ENCODE results near the gene PLAAT5.

GRCh38 chr11:63490551-63491239 lies at the start of gene PLAAT5:
- TF ChIP-seq CTCF (IDR thresholded peaks at IDR 0.05) (no peak), RCOR1 (IDR thresholded peaks at IDR 0.05; ENCODE audit: low read depth, low read length) (no peak), RFX5 (IDR thresholded peaks at IDR 0.05) (no peak), REST (IDR thresholded peaks at IDR 0.05) (no peak), RNF2 (IDR thresholded peaks at IDR 0.05; ENCODE audit: borderline replicate concordance, low read depth) (no peak), POLR2A (IDR thresholded peaks at IDR 0.05; ENCODE audit: low read length) (no peak), SMC3 (IDR thresholded peaks at IDR 0.05) (no peak), RAD21 (conservative IDR thresholded peaks at IDR 0.05 in 1 of 2, IDR thresholded peaks at IDR 0.05 in 1 of 2) (no peak), POLR2AphosphoS2 (conservative IDR thresholded peaks at IDR 0.05; ENCODE audit: low read length) (no peak)

Data from A549 (cell line).